SK-N-MC (cell line): ENCODE results near the gene KIN.

Experiments used
- EZH2 ChIP-seq: fragments of 200-600 bp; sonication (generic); IDR thresholded peaks from one replicate; pipeline ENCODE4 v1.6.1; 2017; ENCODE audit warnings: antibody characterized with exemption
- POLR2AphosphoS5 ChIP-seq: IDR thresholded peaks from 2 replicates; pipeline ENCODE4 v1.6.1; 2012; ENCODE audit warnings: mild to moderate bottlenecking, low read depth, low read length, borderline replicate concordance

DNA sequence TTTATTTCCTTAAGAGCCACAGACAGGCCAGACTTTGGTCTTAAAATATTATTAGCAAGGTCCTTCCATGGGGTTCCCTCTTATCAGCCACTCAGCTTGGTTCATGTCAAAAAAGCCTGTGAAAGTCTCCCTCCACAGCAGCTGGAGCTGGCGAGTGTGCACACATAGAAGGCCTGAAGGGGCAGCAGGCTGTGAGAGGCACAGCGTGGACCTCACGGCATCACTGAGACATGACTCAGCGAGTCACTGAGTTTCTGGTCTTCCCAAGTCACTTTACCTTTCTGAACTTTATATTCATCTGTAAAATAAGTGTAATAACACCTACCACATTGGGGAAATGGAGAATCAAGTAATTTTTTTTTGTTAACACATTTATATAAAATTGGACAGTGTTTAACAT, 39.2 kb upstream of the KIN start:
- TF ChIP-seq EZH2 (no peak), POLR2AphosphoS5 (no peak)
